Measurements from ENCODE around the gene DTWD2.

DNA sequence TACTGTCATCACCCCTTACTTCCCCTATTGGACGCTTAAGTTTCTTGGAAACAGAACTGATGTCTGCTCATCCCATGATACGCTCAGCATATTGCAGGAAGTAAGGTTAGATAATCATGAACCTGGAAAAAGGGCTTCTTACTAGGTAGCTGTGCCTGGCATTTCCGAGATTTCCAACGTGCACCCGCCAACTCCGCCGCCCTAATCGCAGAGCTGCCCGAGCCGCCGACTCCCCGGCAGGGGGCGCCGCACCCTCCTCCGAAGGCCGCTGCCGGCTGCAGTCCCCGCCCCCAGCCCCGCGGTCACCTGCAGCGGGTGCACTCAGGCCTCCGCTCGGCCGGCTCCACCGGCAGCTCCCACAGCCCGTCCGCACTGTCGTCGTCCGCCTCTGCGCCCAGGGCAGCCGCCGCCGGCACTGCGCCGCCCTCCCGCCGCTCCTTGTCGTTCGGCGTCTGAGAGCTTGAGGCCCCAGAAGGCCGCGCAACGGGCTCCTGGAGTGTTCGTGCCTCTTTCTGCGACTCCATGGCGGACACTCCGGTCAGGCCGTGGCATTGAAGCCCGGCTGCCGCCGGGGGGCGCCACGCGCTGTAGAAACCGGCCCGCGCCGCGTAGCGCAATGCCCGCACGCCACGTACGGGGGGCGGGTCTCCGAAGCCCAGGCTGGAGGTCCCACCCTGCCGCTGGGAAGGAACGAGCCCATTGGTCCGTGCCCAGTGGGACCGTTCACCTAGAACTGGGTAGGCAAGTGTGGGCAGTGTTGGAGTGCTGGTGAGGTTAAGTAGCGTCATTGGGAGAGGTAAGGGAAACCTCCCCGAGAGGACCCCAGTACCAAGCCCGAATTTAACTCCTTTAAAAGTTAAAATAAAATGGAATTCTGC lies at the start of gene DTWD2:
- TF ChIP-seq POLR2A (IDR thresholded peaks at IDR 0.05), result peak in 1 of 2 donors; percentile 66
- TF ChIP-seq, protein P1, sequence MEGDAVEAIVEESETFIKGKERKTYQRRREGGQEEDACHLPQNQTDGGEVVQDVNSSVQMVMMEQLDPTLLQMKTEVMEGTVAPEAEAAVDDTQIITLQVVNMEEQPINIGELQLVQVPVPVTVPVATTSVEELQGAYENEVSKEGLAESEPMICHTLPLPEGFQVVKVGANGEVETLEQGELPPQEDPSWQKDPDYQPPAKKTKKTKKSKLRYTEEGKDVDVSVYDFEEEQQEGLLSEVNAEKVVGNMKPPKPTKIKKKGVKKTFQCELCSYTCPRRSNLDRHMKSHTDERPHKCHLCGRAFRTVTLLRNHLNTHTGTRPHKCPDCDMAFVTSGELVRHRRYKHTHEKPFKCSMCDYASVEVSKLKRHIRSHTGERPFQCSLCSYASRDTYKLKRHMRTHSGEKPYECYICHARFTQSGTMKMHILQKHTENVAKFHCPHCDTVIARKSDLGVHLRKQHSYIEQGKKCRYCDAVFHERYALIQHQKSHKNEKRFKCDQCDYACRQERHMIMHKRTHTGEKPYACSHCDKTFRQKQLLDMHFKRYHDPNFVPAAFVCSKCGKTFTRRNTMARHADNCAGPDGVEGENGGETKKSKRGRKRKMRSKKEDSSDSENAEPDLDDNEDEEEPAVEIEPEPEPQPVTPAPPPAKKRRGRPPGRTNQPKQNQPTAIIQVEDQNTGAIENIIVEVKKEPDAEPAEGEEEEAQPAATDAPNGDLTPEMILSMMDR (IDR thresholded peaks at IDR 0.05), result peak; percentile 72 to 96 (median 80)
